ENCODE results near the gene INSYN2A. TPM values are rescaled to one million over a fixed set of nuclear protein-coding genes. Genes with fewer than 3 reads are reported as not detected.

The INSYN2A gene
- polyA plus RNA-seq, 3 donors: not detected

DNA sequence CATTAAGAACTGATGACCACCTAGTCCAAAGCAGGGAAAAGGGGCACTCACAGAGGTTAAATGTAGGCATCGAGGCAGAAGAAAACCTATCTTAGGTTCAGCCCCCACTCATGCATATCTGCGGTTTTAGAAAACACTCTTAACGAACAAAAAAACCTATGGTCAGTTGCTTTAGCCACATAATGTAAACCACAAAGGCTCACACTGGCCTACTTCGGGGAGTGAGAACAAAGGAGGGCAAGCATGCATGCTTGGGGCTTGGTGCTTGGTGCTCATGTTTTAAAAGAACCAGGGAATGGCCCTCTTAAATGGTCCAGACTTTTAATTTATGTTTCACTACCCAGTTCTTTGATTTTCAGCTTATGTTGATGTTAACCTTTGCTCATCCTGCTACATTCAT is 14.2 kb downstream of the INSYN2A start:
- WGBS (ENCODE audit: insufficient coverage): no CpG with 5 or more reads among the region's 4 CpGs
- Mint-ChIP-seq H3K27me3 (ENCODE audit: low read depth in 3 of 3) (no peaks in the 10 kb centered on the region), H3K36me3 (no peaks in the 10 kb centered on the region), H3K4me3 (no peak overlapping the region), H3K9me3 (peaks cover 0 to 10% (median 2%) of the 10 kb centered on the region in 7 donors), H3K4me1 (peaks cover 5% of the 10 kb centered on the region), H3K27ac (no peak overlapping the region)
- H3K27me3 ChIP-seq (ENCODE audit: control insufficient read depth in 2 of 2, insufficient read depth in 2 of 2, low read length in 2 of 2): no peaks in the 10 kb centered on the region
- H3K4me3 ChIP-seq (replicated peaks in 1 of 3; ENCODE audit: low read depth in 2 of 3, low read length in 3 of 3): no peak overlapping the region
- TF ChIP-seq, protein P1, sequence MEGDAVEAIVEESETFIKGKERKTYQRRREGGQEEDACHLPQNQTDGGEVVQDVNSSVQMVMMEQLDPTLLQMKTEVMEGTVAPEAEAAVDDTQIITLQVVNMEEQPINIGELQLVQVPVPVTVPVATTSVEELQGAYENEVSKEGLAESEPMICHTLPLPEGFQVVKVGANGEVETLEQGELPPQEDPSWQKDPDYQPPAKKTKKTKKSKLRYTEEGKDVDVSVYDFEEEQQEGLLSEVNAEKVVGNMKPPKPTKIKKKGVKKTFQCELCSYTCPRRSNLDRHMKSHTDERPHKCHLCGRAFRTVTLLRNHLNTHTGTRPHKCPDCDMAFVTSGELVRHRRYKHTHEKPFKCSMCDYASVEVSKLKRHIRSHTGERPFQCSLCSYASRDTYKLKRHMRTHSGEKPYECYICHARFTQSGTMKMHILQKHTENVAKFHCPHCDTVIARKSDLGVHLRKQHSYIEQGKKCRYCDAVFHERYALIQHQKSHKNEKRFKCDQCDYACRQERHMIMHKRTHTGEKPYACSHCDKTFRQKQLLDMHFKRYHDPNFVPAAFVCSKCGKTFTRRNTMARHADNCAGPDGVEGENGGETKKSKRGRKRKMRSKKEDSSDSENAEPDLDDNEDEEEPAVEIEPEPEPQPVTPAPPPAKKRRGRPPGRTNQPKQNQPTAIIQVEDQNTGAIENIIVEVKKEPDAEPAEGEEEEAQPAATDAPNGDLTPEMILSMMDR (IDR thresholded peaks at IDR 0.05): no peak
- H2AFZ ChIP-seq (ENCODE audit: insufficient read depth, low read depth, low read length, poor library complexity, severe bottlenecking): no peak overlapping the region
- no peak overlapping the region for H3K27ac ChIP-seq (ENCODE audit: low read depth in 1 of 2, low read length in 2 of 2)
- no peak overlapping the region for H3K4me2 ChIP-seq (replicated peaks; ENCODE audit: extremely low read depth, low read length, poor library complexity, severe bottlenecking)
- H3K79me2 ChIP-seq (ENCODE audit: insufficient read depth, low read length): no peaks in the 10 kb centered on the region
- no peaks in the 10 kb centered on the region for H3K4me1 ChIP-seq (ENCODE audit: control insufficient read depth in 1 of 2, insufficient read depth in 2 of 2, low read length in 2 of 2)
- DNase-seq: no peak
- no peaks in the 10 kb centered on the region for H3K36me3 ChIP-seq (replicated peaks in 1 of 2; ENCODE audit: control insufficient read depth in 1 of 2, insufficient read depth in 2 of 2, low read length in 2 of 2)
- no peaks in the 10 kb centered on the region for H4K20me1 ChIP-seq (ENCODE audit: insufficient read depth, low read length)
- intact Hi-C loops (cut with micrococcal nuclease): no loop called here
- H3K9me3 ChIP-seq (replicated peaks in 1 of 2; ENCODE audit: control insufficient read depth in 1 of 2, insufficient read depth in 1 of 2, low read length in 2 of 2): no peaks in the 10 kb centered on the region
- H3K9ac ChIP-seq (ENCODE audit: insufficient read depth, low read length, poor library complexity, severe bottlenecking): no peak overlapping the region

DNA sequence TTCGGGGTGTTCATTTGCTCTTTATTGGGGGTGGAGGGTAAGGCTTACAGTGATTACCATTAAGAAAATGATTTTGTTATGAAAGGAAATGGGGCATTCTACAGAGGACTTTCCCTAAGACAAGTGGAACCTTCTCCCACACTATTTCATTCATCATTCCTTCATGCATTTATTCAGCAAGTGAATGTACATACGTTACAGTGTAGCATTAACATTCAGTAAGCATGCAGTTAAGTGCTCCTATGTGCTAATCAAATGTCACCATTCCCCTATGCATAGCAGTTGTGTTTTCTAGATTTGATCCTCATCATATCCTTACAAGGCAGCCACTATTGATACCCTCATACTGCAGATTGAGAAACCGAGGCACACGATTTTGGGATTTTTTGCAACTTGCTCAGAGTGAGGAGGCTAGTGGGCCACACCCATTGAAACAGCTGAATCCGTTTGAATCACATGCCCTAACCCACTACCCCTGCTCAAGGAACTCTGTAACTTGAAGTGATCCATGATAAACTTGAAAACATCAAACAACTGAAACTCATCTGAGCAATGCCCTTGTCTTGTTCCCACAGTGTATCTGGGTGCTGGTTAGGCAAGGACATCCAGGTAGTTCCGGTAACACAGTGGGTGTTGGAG is 16.7 kb downstream of the INSYN2A start:
- Mint-ChIP-seq H3K27ac (no peak overlapping the region), H3K9me3 (peaks cover 0 to 2% (median 0%) of the 10 kb centered on the region in 7 donors), H3K36me3 (no peaks in the 10 kb centered on the region), H3K4me3 (no peak overlapping the region), H3K4me1 (peaks cover 9% of the 10 kb centered on the region), H3K27me3 (ENCODE audit: low read depth in 3 of 3) (peaks cover 0 to 1% (median 0%) of the 10 kb centered on the region in 3 donors)
- H3K9me3 ChIP-seq (replicated peaks in 1 of 2; ENCODE audit: control insufficient read depth in 1 of 2, insufficient read depth in 1 of 2, low read length in 2 of 2): no peaks in the 10 kb centered on the region
- no peaks in the 10 kb centered on the region for H4K20me1 ChIP-seq (ENCODE audit: insufficient read depth, low read length)
- no peak for DNase-seq
- H3K36me3 ChIP-seq (replicated peaks in 1 of 2; ENCODE audit: control insufficient read depth in 1 of 2, insufficient read depth in 2 of 2, low read length in 2 of 2): no peaks in the 10 kb centered on the region
- intact Hi-C loops (cut with micrococcal nuclease): no loop called here
- H3K27ac ChIP-seq (ENCODE audit: low read depth in 1 of 2, low read length in 2 of 2): no peak overlapping the region
- H3K9ac ChIP-seq (ENCODE audit: insufficient read depth, low read length, poor library complexity, severe bottlenecking): no peak overlapping the region
- TF ChIP-seq, protein P1 (IDR thresholded peaks at IDR 0.05): no peak
- 90% methylated on average over 3 of the region's 6 CpGs for WGBS (ENCODE audit: insufficient coverage)
- H3K27me3 ChIP-seq (ENCODE audit: control insufficient read depth in 2 of 2, insufficient read depth in 2 of 2, low read length in 2 of 2): no peaks in the 10 kb centered on the region
- no peak overlapping the region for H3K4me3 ChIP-seq (replicated peaks in 1 of 3; ENCODE audit: low read depth in 2 of 3, low read length in 3 of 3)
- no peaks in the 10 kb centered on the region for H3K79me2 ChIP-seq (ENCODE audit: insufficient read depth, low read length)
- H3K4me1 ChIP-seq (ENCODE audit: control insufficient read depth in 1 of 2, insufficient read depth in 2 of 2, low read length in 2 of 2): no peaks in the 10 kb centered on the region
- no peak overlapping the region for H2AFZ ChIP-seq (ENCODE audit: insufficient read depth, low read depth, low read length, poor library complexity, severe bottlenecking)
- no peak overlapping the region for H3K4me2 ChIP-seq (replicated peaks; ENCODE audit: extremely low read depth, low read length, poor library complexity, severe bottlenecking)
